CD4-positive, alpha-beta T cell (primary cell): Measurements from ENCODE around the gene NEK7. TPM values are rescaled to one million over a fixed set of nuclear protein-coding genes. Genes with fewer than 3 reads are reported as not detected.

Experiments used
- ATAC-seq: fragments of 200-7000 bp; cut with Tn5 transposase; one replicate; pipeline ENCODE4 v1.10.0; 2022; ENCODE audit warnings: mild to moderate bottlenecking; ENCODE audit not compliant: poor library complexity
- CTCF ChIA-PET: fragments of 350-600 bp; sonication (Branson Sonifier 250); formaldehyde crosslinking; loops from one replicate; lab custom pipeline; 2021; ENCODE audit warnings: antibody characterized with exemption, inconsistent platforms; lab: Charles Lee
- POLR2A ChIA-PET: fragments of 350-600 bp; sonication (Branson Sonifier 250); formaldehyde crosslinking; loops from one replicate; lab custom pipeline; 2021; ENCODE audit warnings: antibody characterized with exemption, inconsistent platforms; lab: Charles Lee
- DNase-seq, 14 experiments: peaks; one replicate each; pipeline ENCODE4 v3.0.0-alpha.2; 2013 to 2020; ENCODE audit warnings: mixed read lengths in 2 of 14
- H3K27ac ChIP-seq, 2 donors: one replicate each; pipeline versions ENCODE4 v1.5.1 to v1.7.0; 2013; ENCODE audit warnings: low read length in 2 of 2, low read depth in 1 of 2, mild to moderate bottlenecking in 1 of 2
- H3K27me3 ChIP-seq, 2 experiments: 1 replicate in 1 of 2; 2 replicates in 1 of 2; pipeline versions ENCODE4 v1.6.1 to v1.7.0; 2013; ENCODE audit warnings: low read length in 2 of 2, control low read depth in 1 of 2, mild to moderate bottlenecking in 1 of 2, moderate library complexity in 1 of 2; ENCODE audit not compliant: insufficient read depth in 2 of 2, control insufficient read depth in 1 of 2
- H3K36me3 ChIP-seq: one replicate; pipeline ENCODE4 v1.6.1; 2013; ENCODE audit warnings: low read length, control low read depth; ENCODE audit not compliant: insufficient read depth
- H3K4me1 ChIP-seq: one replicate; pipeline ENCODE4 v1.6.1; 2013; ENCODE audit warnings: low read length, control low read depth; ENCODE audit not compliant: insufficient read depth
- H3K4me3 ChIP-seq: one replicate; pipeline ENCODE4 v1.5.1; 2013; ENCODE audit warnings: mild to moderate bottlenecking, low read length, moderate library complexity
- H3K9me3 ChIP-seq, 2 experiments: 1 replicate in 1 of 2; 2 replicates in 1 of 2; pipeline versions ENCODE4 v1.6.1 to v1.7.0; 2013; ENCODE audit warnings: low read length in 2 of 2, mild to moderate bottlenecking in 2 of 2, control low read depth in 1 of 2, moderate library complexity in 1 of 2; ENCODE audit not compliant: control insufficient read depth in 1 of 2, insufficient read depth in 1 of 2
- H3K27ac Mint-ChIP-seq: one replicate; pipeline ENCODE4 v1.8.0; 2020; ENCODE audit warnings: mixed read lengths
- H3K27me3 Mint-ChIP-seq: one replicate; pipeline ENCODE4 v1.8.0; 2021; ENCODE audit warnings: mixed read lengths
- H3K36me3 Mint-ChIP-seq: one replicate; pipeline ENCODE4 v1.8.0; 2021; ENCODE audit warnings: low read depth, mixed read lengths
- H3K4me1 Mint-ChIP-seq: one replicate; pipeline ENCODE4 v1.8.0; 2021; ENCODE audit warnings: low read depth, mixed read lengths
- H3K4me3 Mint-ChIP-seq: one replicate; pipeline ENCODE4 v1.8.0; 2020; ENCODE audit warnings: mild to moderate bottlenecking, mixed read lengths
- H3K9me3 Mint-ChIP-seq: one replicate; pipeline ENCODE4 v1.8.0; 2020; ENCODE audit warnings: mixed read lengths
- intact Hi-C, 2 experiments: fragments of 100-400 bp; cut with DNase I in 1 of 2; cut with micrococcal nuclease in 1 of 2; formaldehyde crosslinking; loops; one replicate each; pipeline versions ENCODE4 v1.15.1 to v1.9.0; 2023 to 2025; cut with DNase I, micrococcal nuclease
- total RNA-seq, 174 experiments: library from RNA in 2 of 174; stranded (reverse) in 2 of 174; gene quantifications; one replicate each; pipeline ENCODE4 v1.2.3 and lab custom pipeline; 2021 to 2026
- TF ChIP-seq, protein P1 (sequence below): fragments of 200-600 bp; IDR thresholded peaks from one replicate; pipeline ENCODE4 v1.8.0; 2022; ENCODE audit warnings: antibody characterized with exemption, mild to moderate bottlenecking

The NEK7 gene
- total RNA-seq, 2 experiments from 2014 or later, result 11.8 to 13.0 TPM

DNA sequence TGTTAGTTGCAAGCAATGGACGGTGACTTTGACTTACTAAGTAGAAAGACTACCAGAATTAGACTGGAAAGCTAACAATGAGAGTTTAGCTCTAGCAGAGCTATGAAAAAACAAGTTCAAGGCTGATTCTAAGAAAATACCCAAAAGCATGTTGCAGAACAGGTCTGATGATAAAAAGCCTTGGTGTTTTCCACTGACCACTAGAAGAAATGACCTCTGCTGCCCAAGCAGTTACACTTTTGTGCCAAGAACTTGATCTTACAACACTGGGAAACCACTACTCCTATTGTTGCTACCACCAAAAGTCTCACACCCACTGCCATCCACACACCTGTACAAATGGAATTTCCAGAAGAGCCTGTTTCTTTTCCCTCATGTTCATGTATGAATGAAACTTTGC lies 21.4 kb upstream of the NEK7 start:
- ChIA-PET POLR2A (no interaction called here), CTCF (no interaction called here)
- Histone ChIP-seq H3K4me3 (no peak overlapping the region), H3K9me3 (peaks cover 0 to 7% of the 10 kb centered on the region in 2 experiments), H3K4me1 (no peaks in the 10 kb centered on the region), H3K27me3 (no peaks in the 10 kb centered on the region), H3K36me3 (no peaks in the 10 kb centered on the region), H3K27ac (no peak overlapping the region)
- no peaks in the 10 kb centered on the region for H3K4me1 Mint-ChIP-seq
- H3K4me3 Mint-ChIP-seq, result no peak overlapping the region
- no peak overlapping the region for H3K27ac Mint-ChIP-seq
- TF ChIP-seq, protein P1, sequence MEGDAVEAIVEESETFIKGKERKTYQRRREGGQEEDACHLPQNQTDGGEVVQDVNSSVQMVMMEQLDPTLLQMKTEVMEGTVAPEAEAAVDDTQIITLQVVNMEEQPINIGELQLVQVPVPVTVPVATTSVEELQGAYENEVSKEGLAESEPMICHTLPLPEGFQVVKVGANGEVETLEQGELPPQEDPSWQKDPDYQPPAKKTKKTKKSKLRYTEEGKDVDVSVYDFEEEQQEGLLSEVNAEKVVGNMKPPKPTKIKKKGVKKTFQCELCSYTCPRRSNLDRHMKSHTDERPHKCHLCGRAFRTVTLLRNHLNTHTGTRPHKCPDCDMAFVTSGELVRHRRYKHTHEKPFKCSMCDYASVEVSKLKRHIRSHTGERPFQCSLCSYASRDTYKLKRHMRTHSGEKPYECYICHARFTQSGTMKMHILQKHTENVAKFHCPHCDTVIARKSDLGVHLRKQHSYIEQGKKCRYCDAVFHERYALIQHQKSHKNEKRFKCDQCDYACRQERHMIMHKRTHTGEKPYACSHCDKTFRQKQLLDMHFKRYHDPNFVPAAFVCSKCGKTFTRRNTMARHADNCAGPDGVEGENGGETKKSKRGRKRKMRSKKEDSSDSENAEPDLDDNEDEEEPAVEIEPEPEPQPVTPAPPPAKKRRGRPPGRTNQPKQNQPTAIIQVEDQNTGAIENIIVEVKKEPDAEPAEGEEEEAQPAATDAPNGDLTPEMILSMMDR, result no peak
- intact Hi-C loops, result no loop called here
- H3K27me3 Mint-ChIP-seq, result no peaks in the 10 kb centered on the region
- DNase-seq (no peak), ATAC-seq (no peak)
- H3K36me3 Mint-ChIP-seq, result no peaks in the 10 kb centered on the region
- peaks cover 5% of the 10 kb centered on the region for H3K9me3 Mint-ChIP-seq

- intact Hi-C loops, result no loop called here
- ATAC-seq, result no peak
- DNase-seq, result no peak
- ChIA-PET POLR2A (no interaction called here), CTCF (no interaction called here)
- H3K27ac Mint-ChIP-seq, result no peak overlapping the region
- H3K27me3 ChIP-seq, result no peaks in the 10 kb centered on the region
- no peaks in the 10 kb centered on the region for H3K36me3 Mint-ChIP-seq
- H3K36me3 ChIP-seq, result no peaks in the 10 kb centered on the region
- H3K27me3 Mint-ChIP-seq, result no peaks in the 10 kb centered on the region
- peaks cover 4% of the 10 kb centered on the region for H3K4me1 Mint-ChIP-seq
- H3K4me3 Mint-ChIP-seq, result no peak overlapping the region
- no peaks in the 10 kb centered on the region for H3K4me1 ChIP-seq
- TF ChIP-seq, protein P1, result no peak
- no peaks in the 10 kb centered on the region for H3K9me3 Mint-ChIP-seq
- H3K9me3 ChIP-seq, result no peaks in the 10 kb centered on the region
- H3K27ac ChIP-seq, result no peak overlapping the region
- H3K4me3 ChIP-seq, result no peak overlapping the region
These were observed 15.0 kb upstream of the NEK7 start for GRCh38 chr1:198141668-198142351.

GRCh38 chr1:198143797-198144196 lies 13.0 kb upstream of the NEK7 start:
- intact Hi-C loops, result no loop called here
- DNase-seq (no peak), ATAC-seq (no peak)
- Mint-ChIP-seq H3K4me1 (peaks cover 4% of the 10 kb centered on the region), H3K27ac (no peak overlapping the region), H3K9me3 (no peaks in the 10 kb centered on the region), H3K36me3 (no peaks in the 10 kb centered on the region), H3K27me3 (no peaks in the 10 kb centered on the region), H3K4me3 (no peak overlapping the region)
- Histone ChIP-seq H3K9me3 (no peaks in the 10 kb centered on the region), H3K27me3 (no peaks in the 10 kb centered on the region), H3K27ac (no peak overlapping the region), H3K4me1 (no peaks in the 10 kb centered on the region), H3K36me3 (no peaks in the 10 kb centered on the region), H3K4me3 (no peak overlapping the region)
- TF ChIP-seq, protein P1, result no peak
- POLR2A ChIA-PET, result no interaction called here
- CTCF ChIA-PET, result no interaction called here
